Peyer's patch (tissue), 4 donors: Measurements from ENCODE around the gene ZMIZ1. TPM values are rescaled to one million over a fixed set of nuclear protein-coding genes. Genes with fewer than 3 reads are reported as not detected.

Source experiments
- DNase-seq, 3 donors: peaks; one replicate each; pipeline ENCODE4 v3.0.0-alpha.2; 2017 to 2019
- H3K27ac ChIP-seq, 4 donors: fragments of 200-600 bp; sonication (generic); one replicate each; pipeline ENCODE4 v1.5.1; 2016 to 2019
- H3K27me3 ChIP-seq, 2 donors: fragments of 200-600 bp; sonication (generic); one replicate each; pipeline ENCODE4 v1.5.1; 2019
- H3K36me3 ChIP-seq, 3 donors: fragments of 200-600 bp; sonication (generic); one replicate each; pipeline ENCODE4 v1.5.1; 2016 to 2019
- H3K4me1 ChIP-seq, 4 donors: fragments of 200-600 bp; sonication (generic); one replicate each; pipeline ENCODE4 v1.5.1; 2016 to 2019
- H3K4me3 ChIP-seq, 4 donors: fragments of 200-600 bp; sonication (generic); 1 replicate in 3 of 4; 2 replicates in 1 of 4; pipeline ENCODE4 v1.5.1; 2016 to 2019; ENCODE audit warnings: mild to moderate bottlenecking in 1 of 4
- H3K9me3 ChIP-seq, 4 donors: fragments of 200-600 bp; sonication (generic); one replicate each; pipeline ENCODE4 v1.5.1; 2016 to 2019; ENCODE audit warnings: mild to moderate bottlenecking in 1 of 4
- CTCF ChIP-seq, 6 experiments: fragments of 450-650 bp in 4 of 6; fragments of 200-600 bp in 2 of 6; sonication (generic) in 1 of 6; IDR thresholded peaks; one replicate each; pipeline ENCODE4 v1.5.1; 2017 to 2019; ENCODE audit warnings: antibody characterized with exemption in 6 of 6, mild to moderate bottlenecking in 3 of 6, moderate library complexity in 1 of 6
- POLR2A ChIP-seq, 2 donors: fragments of 450-650 bp; IDR thresholded peaks; one replicate each; pipeline ENCODE4 v1.5.1; 2017; ENCODE audit warnings: antibody characterized with exemption in 2 of 2, mild to moderate bottlenecking in 2 of 2, moderate library complexity in 2 of 2
- total RNA-seq, 4 donors: library from RNA; depleted of rRNA; stranded (reverse); fragments of >200 nt; gene quantifications; one replicate each; pipeline ENCODE4 v1.1.0, GENCODE V29; 2016

Gene ZMIZ1
- total RNA-seq, 4 donors from 2014 or later = 40.4 to 86.7 (median 73.2) TPM

- Histone ChIP-seq H3K4me3 (no peak overlapping the region), H3K27ac (peak overlapping the region; percentile 67 to 86 (median 73)), H3K4me1 (peaks cover 0 to 52% (median 16%) of the 10 kb centered on the region in 4 donors), H3K27me3 (no peaks in the 10 kb centered on the region), H3K36me3 (peaks cover 0 to 18% (median 0%) of the 10 kb centered on the region in 3 donors), H3K9me3 (no peaks in the 10 kb centered on the region)
- peak in 1 of 3 donors; percentile 70 for DNase-seq
- TF ChIP-seq POLR2A (IDR thresholded peaks at IDR 0.05) (no peak), CTCF (IDR thresholded peaks at IDR 0.05) (no peak)
Observed at GRCh38 chr10:79266084-79266483, 197.3 kb downstream of the ZMIZ1 start.

- peak in 2 of 3 donors; percentile 70 to 77 for DNase-seq
- Histone ChIP-seq H3K4me1 (peaks cover 0 to 52% (median 16%) of the 10 kb centered on the region in 4 donors), H3K36me3 (peaks cover 0 to 18% (median 0%) of the 10 kb centered on the region in 3 donors), H3K27me3 (no peaks in the 10 kb centered on the region), H3K4me3 (no peak overlapping the region), H3K27ac (peak overlapping the region; percentile 67 to 86 (median 73)), H3K9me3 (no peaks in the 10 kb centered on the region)
- TF ChIP-seq CTCF (IDR thresholded peaks at IDR 0.05) (no peak), POLR2A (IDR thresholded peaks at IDR 0.05) (no peak)
Observed at GRCh38 chr10:79266543-79267312, 198.0 kb downstream of the ZMIZ1 start.

- Histone ChIP-seq H3K4me3 (no peak overlapping the region), H3K9me3 (no peaks in the 10 kb centered on the region), H3K27ac (peak overlapping the region; percentile 67 to 86 (median 73)), H3K4me1 (peaks cover 0 to 56% (median 16%) of the 10 kb centered on the region in 4 donors), H3K36me3 (peaks cover 0 to 15% (median 0%) of the 10 kb centered on the region in 3 donors), H3K27me3 (no peaks in the 10 kb centered on the region)
- no peak for TF ChIP-seq POLR2A (IDR thresholded peaks at IDR 0.05)
- TF ChIP-seq CTCF (IDR thresholded peaks at IDR 0.05) = peak in 1 of 6 experiments; percentile 6
- DNase-seq = no peak
Observed at GRCh38 chr10:79267499-79267898, 198.7 kb downstream of the ZMIZ1 start.

GRCh38 chr10:79268161-79268601, 199.4 kb downstream of the ZMIZ1 start:
- Histone ChIP-seq H3K9me3 (no peaks in the 10 kb centered on the region), H3K27ac (peak overlapping the region in 2 of 4 donors; percentile 75 to 86), H3K36me3 (peaks cover 0 to 14% (median 0%) of the 10 kb centered on the region in 3 donors), H3K27me3 (no peaks in the 10 kb centered on the region), H3K4me3 (no peak overlapping the region), H3K4me1 (peaks cover 0 to 63% (median 16%) of the 10 kb centered on the region in 4 donors)
- DNase-seq = no peak
- TF ChIP-seq CTCF (IDR thresholded peaks at IDR 0.05) = no peak
- no peak for TF ChIP-seq POLR2A (IDR thresholded peaks at IDR 0.05)

GRCh38 chr10:79268742-79269141, 200.0 kb downstream of the ZMIZ1 start:
- Histone ChIP-seq H3K9me3 (no peaks in the 10 kb centered on the region), H3K4me1 (peaks cover 0 to 66% (median 16%) of the 10 kb centered on the region in 4 donors), H3K4me3 (no peak overlapping the region), H3K36me3 (peaks cover 0 to 14% (median 0%) of the 10 kb centered on the region in 3 donors), H3K27me3 (no peaks in the 10 kb centered on the region), H3K27ac (peak overlapping the region in 1 of 4 donors; percentile 86)
- DNase-seq = no peak
- no peak for TF ChIP-seq CTCF (IDR thresholded peaks at IDR 0.05)
- no peak for TF ChIP-seq POLR2A (IDR thresholded peaks at IDR 0.05)
